ENCODE measurements around the gene GLRA1.

DNA sequence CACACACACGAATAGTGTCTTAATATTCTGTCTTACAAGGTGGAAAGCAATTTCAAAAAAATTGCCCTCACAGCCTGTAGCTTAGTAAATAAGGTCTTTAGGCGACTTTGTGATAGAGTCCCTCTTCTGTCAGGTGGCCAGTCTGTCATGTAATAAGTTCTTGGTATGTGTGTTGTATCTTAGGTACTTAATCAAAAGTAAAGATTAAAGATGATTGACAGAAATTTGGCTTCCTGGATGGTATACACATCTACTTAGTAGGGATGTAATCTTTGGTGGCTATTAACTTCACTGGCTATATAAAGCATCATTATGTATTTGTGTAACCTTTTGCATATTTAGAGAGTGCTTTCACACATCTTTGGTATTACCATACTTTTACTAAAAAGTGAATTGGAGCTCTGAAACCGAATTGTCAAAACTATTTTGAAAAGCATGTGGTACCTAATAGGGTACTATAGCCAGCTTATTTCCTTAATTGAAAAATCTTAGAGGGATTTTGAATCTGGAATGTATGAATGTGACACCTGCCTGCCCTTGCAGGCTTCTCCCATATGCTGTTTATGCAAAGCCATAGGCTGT, 149.5 kb downstream of the GLRA1 start:
- TF ChIP-seq, protein P1, sequence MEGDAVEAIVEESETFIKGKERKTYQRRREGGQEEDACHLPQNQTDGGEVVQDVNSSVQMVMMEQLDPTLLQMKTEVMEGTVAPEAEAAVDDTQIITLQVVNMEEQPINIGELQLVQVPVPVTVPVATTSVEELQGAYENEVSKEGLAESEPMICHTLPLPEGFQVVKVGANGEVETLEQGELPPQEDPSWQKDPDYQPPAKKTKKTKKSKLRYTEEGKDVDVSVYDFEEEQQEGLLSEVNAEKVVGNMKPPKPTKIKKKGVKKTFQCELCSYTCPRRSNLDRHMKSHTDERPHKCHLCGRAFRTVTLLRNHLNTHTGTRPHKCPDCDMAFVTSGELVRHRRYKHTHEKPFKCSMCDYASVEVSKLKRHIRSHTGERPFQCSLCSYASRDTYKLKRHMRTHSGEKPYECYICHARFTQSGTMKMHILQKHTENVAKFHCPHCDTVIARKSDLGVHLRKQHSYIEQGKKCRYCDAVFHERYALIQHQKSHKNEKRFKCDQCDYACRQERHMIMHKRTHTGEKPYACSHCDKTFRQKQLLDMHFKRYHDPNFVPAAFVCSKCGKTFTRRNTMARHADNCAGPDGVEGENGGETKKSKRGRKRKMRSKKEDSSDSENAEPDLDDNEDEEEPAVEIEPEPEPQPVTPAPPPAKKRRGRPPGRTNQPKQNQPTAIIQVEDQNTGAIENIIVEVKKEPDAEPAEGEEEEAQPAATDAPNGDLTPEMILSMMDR (optimal IDR thresholded peaks at IDR 0.05 in 1 of 3, IDR thresholded peaks at IDR 0.05 in 1 of 3, conservative IDR thresholded peaks at IDR 0.05 in 1 of 3; ENCODE audit: extremely low read depth in 1 of 3, insufficient read depth in 2 of 3, low read length in 3 of 3), result no peak
- no peak for TF ChIP-seq EZH2 (IDR thresholded peaks at IDR 0.05; ENCODE audit: low read length)
